GM12878 (cell line): ENCODE results near the gene C10orf88.

Experiments used
- CTCF ChIP-seq, 3 experiments: IDR thresholded peaks in 2 of 3; conservative IDR thresholded peaks in 1 of 3; 2 replicates each; pipeline ENCODE4 v1.5.1; 2011; ENCODE audit warnings: low read depth in 3 of 3, low read length in 3 of 3, mild to moderate bottlenecking in 3 of 3, control low read depth in 2 of 3, moderate library complexity in 2 of 3, inconsistent platforms in 1 of 3, mixed read lengths in 1 of 3; ENCODE audit not compliant: control insufficient read depth in 2 of 3, insufficient read depth in 1 of 3; ENCODE audit errors: extremely low read depth in 1 of 3
- MAX ChIP-seq: IDR thresholded peaks from 2 replicates; pipeline ENCODE4 v1.6.1; 2012; ENCODE audit warnings: low read depth, low read length, improper control_type of control experiment
- NFYB ChIP-seq: IDR thresholded peaks from 2 replicates; pipeline ENCODE4 v1.6.1; 2011; ENCODE audit warnings: low read depth, mild to moderate bottlenecking, low read length, improper control_type of control experiment, moderate library complexity; ENCODE audit not compliant: insufficient read depth
- PBX3 ChIP-seq: IDR thresholded peaks from 2 replicates; pipeline ENCODE4 v1.6.1; 2011; ENCODE audit warnings: mild to moderate bottlenecking, low read depth, low read length, moderate library complexity; ENCODE audit not compliant: insufficient replicate concordance
- RELA ChIP-seq: fragments of 450-650 bp; IDR thresholded peaks from 2 replicates; pipeline ENCODE4 v1.8.0; 2014; ENCODE audit warnings: borderline replicate concordance; ENCODE audit not compliant: partially characterized antibody
- SMC3 ChIP-seq: IDR thresholded peaks from 2 replicates; pipeline ENCODE4 v1.6.1; 2011; ENCODE audit warnings: low read length, improper control_type of control experiment, borderline replicate concordance
- TAF1 ChIP-seq: IDR thresholded peaks from 2 replicates; pipeline ENCODE4 v1.6.1; 2011; ENCODE audit warnings: mild to moderate bottlenecking, low read depth, low read length, borderline replicate concordance
- USF2 ChIP-seq: IDR thresholded peaks from 2 replicates; pipeline ENCODE4 v1.6.1; 2011; ENCODE audit warnings: low read depth, low read length, improper control_type of control experiment, borderline replicate concordance

GRCh38 chr10:122910310-122910709, 43.7 kb downstream of the C10orf88 start, which contains the start of gene FAM24A:
- TF ChIP-seq CTCF (IDR thresholded peaks at IDR 0.05 in 2 of 3, conservative IDR thresholded peaks at IDR 0.05 in 1 of 3; ENCODE audit: control insufficient read depth in 2 of 3, extremely low read depth in 1 of 3, insufficient read depth in 1 of 3, low read depth in 3 of 3, low read length in 3 of 3) (no peak), USF2 (no peak), SMC3 (no peak), TAF1 (no peak), PBX3 (no peak), MAX (no peak), RELA (no peak), NFYB (no peak)
